ENCODE measurements around the gene RHOT2. TPM values are rescaled to one million over a fixed set of nuclear protein-coding genes. Genes with fewer than 3 reads are reported as not detected.

Gene RHOT2
- total and polyA plus RNA-seq, 2 of the 8 experiments (the other 6 are each of a cell fraction or from before 2014, with no cell fraction given), result 149 to 194 TPM

- TF ChIP-seq CHD1 (IDR thresholded peaks at IDR 0.05; ENCODE audit: low read depth, low read length) (no peak), TEAD4 (IDR thresholded peaks at IDR 0.05; ENCODE audit: low read depth, low read length) (no peak), RFX5 (IDR thresholded peaks at IDR 0.05; ENCODE audit: borderline replicate concordance, low read depth, low read length) (no peak), TBP (IDR thresholded peaks at IDR 0.05; ENCODE audit: low read depth, low read length) (peak; percentile 59; the same call in 1 of the 2 replicates), SP4 (IDR thresholded peaks at IDR 0.05; ENCODE audit: low read length) (0 out of 2 replicates have a peak, but pooled peaks have one; percentile 64), RXRA (IDR thresholded peaks at IDR 0.05; ENCODE audit: insufficient read depth, low read depth, low read length) (no peak), EGR1 (IDR thresholded peaks at IDR 0.05; ENCODE audit: borderline replicate concordance, low read depth, low read length) (peak; percentile 95), YY1 (IDR thresholded peaks at IDR 0.05; ENCODE audit: low read depth, low read length) (peak; percentile 97), KDM5A (IDR thresholded peaks at IDR 0.05; ENCODE audit: low read length) (no peak; the same call in 1 of the 2 replicates), SAP30 (IDR thresholded peaks at IDR 0.05; ENCODE audit: insufficient read depth, insufficient replicate concordance, low read length) (no peak), CEBPB (IDR thresholded peaks at IDR 0.05; ENCODE audit: low read depth, low read length) (peak; percentile 82)
Observed at GRCh38 chr16:667780-668518, at the start of gene RHOT2 (continued).

Measured in H1 (cell line).